NCI-H2029 treated with DMSO at 0.1 percent for 48 hours (cell line): ENCODE data around the gene DLK2.
"Not testable (repeated sequence)": the region's sequence is repeated elsewhere in the genome, so short reads cannot be mapped to it uniquely, and the experiment has no call there.

Experiments
- DNase-seq: peaks from one replicate; lab custom pipeline; 2025; lab: John Stamatoyannopoulos, UW

The DLK2 gene

GRCh38 chr6:43426928-43427405 is 28.4 kb downstream of the DLK2 start:
- DNase-seq = no peak

GRCh38 chr6:43425083-43425482 is 30.3 kb downstream of the DLK2 start:
- not testable (repeated sequence) for DNase-seq

GRCh38 chr6:43421831-43422230 is 33.5 kb downstream of the DLK2 start:
- no peak for DNase-seq

GRCh38 chr6:43420012-43420709 is 35.2 kb downstream of the DLK2 start:
- no peak for DNase-seq

- no peak for DNase-seq
Measured at GRCh38 chr6:43416935-43417334, 38.4 kb downstream of the DLK2 start.

GRCh38 chr6:43415275-43415674 is 40.1 kb downstream of the DLK2 start:
- DNase-seq = not testable (repeated sequence)

- DNase-seq = no peak
Measured at GRCh38 chr6:43413002-43413401, 42.3 kb downstream of the DLK2 start.

- DNase-seq = no peak
Measured at GRCh38 chr6:43412541-43412940, 42.8 kb downstream of the DLK2 start.

GRCh38 chr6:43410776-43411175 is 44.6 kb downstream of the DLK2 start:
- not testable (repeated sequence) for DNase-seq

GRCh38 chr6:43408259-43408658 is 47.1 kb downstream of the DLK2 start:
- DNase-seq = no peak

- no peak for DNase-seq
Measured at GRCh38 chr6:43407296-43407695, 48.1 kb downstream of the DLK2 start.

GRCh38 chr6:43405354-43405753 is 50.0 kb downstream of the DLK2 start:
- DNase-seq = no peak

- no peak for DNase-seq
Measured at GRCh38 chr6:43402820-43403219, 52.5 kb downstream of the DLK2 start.

GRCh38 chr6:43401730-43402129 is 53.6 kb downstream of the DLK2 start:
- no peak for DNase-seq
